Lower lobe of right lung (tissue), 2 donors: ENCODE measurements around the gene BTN2A1. TPM values are rescaled to one million over a fixed set of nuclear protein-coding genes. Genes with fewer than 3 reads are reported as not detected.

ENCODE experiments used
- ATAC-seq, 2 donors: fragments of 200-7000 bp; cut with Tn5 transposase; one replicate each; pipeline ENCODE4 v1.9.1; 2020 to 2022; ENCODE audit warnings: mild to moderate bottlenecking in 2 of 2, moderate library complexity in 2 of 2
- DNase-seq: peaks from one replicate; pipeline ENCODE4 v3.0.0-alpha.2; 2020
- H3K27ac ChIP-seq: fragments of 200-600 bp; one replicate; pipeline ENCODE4 v1.8.0; 2022
- H3K27me3 ChIP-seq: fragments of 200-600 bp; one replicate; pipeline ENCODE4 v1.8.0; 2022; ENCODE audit warnings: low read depth
- H3K36me3 ChIP-seq: fragments of 200-600 bp; one replicate; pipeline ENCODE4 v1.8.0; 2022; ENCODE audit warnings: mild to moderate bottlenecking
- H3K4me1 ChIP-seq: fragments of 200-600 bp; one replicate; pipeline ENCODE4 v1.8.0; 2022
- H3K4me3 ChIP-seq: fragments of 200-600 bp; one replicate; pipeline ENCODE4 v1.8.0; 2022; ENCODE audit warnings: mild to moderate bottlenecking
- H3K9me3 ChIP-seq: fragments of 200-600 bp; one replicate; pipeline ENCODE4 v1.8.0; 2022
- intact Hi-C: fragments of 100-400 bp; cut with DNase I; formaldehyde crosslinking; loops from one replicate; pipeline ENCODE4 v1.11.0; 2022
- total RNA-seq: library from RNA; stranded (reverse); fragmentation: NEBNext Ultra II Directional; extraction: Animal tissue kit (Norgen Biotek cat#: 25700); gene quantifications from one replicate; pipeline ENCODE4 v1.2.1, GENCODE V29; 2021
- TF ChIP-seq, protein P1 (sequence below): fragments of 200-600 bp; IDR thresholded peaks from one replicate; pipeline ENCODE4 v1.8.0; 2022; ENCODE audit warnings: antibody characterized with exemption, mild to moderate bottlenecking
- donor health status: DM: no; HTN: yes; CAD: no; lungs with severe emphysema.

The BTN2A1 gene
- total RNA-seq, 1 donor from 2014 or later = 27.0 TPM

DNA sequence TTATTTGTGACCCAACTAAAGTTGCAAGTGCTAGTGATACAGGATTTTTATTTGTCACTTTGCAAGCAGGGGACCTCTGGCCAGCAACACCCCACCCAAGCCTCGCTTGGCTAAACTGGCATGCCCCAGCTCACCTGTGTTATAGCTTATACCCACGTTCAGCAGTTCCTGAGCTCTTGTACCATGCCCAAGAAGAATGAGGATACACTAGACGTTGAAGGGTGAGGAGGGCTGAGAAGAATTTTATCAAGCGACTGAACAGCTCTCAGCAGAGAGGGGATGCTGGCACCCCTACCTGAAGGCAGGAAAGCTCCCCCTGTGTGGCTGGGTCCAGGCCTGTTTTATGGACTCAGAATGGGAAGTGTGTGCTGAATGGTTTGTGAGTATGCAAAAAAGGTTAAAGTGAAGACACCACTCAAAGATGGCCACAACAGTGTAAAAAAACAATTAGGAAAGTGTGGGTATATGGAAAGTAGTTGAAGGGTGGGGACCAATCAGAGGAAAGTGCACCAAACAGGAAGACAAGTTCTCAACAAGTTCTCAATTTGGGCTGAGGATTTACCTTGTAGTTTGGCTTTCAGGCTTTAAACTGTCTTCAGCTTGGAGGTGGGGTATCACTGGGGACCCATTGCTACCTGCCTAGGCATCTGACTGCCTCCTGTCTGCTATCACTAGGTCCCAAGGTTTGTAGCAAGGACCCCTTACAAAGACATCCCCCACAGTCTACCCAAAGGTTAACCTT, 15.0 kb downstream of the BTN2A1 start:
- H3K27ac ChIP-seq = peak overlapping the region; percentile 89
- no peaks in the 10 kb centered on the region for H3K27me3 ChIP-seq
- peaks cover 33% of the 10 kb centered on the region for H3K4me1 ChIP-seq
- DNase-seq (no peak), ATAC-seq (no peak)
- H3K36me3 ChIP-seq = peaks cover 17% of the 10 kb centered on the region
- no peaks in the 10 kb centered on the region for H3K9me3 ChIP-seq
- peak overlapping the region; percentile 58 for H3K4me3 ChIP-seq
- TF ChIP-seq, protein P1, sequence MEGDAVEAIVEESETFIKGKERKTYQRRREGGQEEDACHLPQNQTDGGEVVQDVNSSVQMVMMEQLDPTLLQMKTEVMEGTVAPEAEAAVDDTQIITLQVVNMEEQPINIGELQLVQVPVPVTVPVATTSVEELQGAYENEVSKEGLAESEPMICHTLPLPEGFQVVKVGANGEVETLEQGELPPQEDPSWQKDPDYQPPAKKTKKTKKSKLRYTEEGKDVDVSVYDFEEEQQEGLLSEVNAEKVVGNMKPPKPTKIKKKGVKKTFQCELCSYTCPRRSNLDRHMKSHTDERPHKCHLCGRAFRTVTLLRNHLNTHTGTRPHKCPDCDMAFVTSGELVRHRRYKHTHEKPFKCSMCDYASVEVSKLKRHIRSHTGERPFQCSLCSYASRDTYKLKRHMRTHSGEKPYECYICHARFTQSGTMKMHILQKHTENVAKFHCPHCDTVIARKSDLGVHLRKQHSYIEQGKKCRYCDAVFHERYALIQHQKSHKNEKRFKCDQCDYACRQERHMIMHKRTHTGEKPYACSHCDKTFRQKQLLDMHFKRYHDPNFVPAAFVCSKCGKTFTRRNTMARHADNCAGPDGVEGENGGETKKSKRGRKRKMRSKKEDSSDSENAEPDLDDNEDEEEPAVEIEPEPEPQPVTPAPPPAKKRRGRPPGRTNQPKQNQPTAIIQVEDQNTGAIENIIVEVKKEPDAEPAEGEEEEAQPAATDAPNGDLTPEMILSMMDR = no peak
- intact Hi-C loops = no loop called here

DNA sequence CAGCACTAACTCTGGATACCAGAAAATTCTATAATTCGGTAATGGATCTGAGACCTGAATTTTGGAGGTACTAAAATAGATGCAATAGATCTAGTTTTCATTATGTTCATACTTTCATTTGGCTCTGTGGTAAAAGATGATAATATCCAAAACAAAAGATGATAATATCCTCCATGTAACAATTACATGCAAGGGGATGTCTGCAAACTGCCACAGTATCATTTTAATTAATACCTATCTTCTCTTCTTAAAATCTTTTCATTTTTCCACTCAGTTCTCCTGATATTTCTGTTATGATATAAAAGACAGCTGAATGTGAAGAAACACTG, 15.6 kb downstream of the BTN2A1 start:
- intact Hi-C loops = no loop called here
- Histone ChIP-seq H3K4me1 (peaks cover 37% of the 10 kb centered on the region), H3K4me3 (peak overlapping the region; percentile 58), H3K9me3 (no peaks in the 10 kb centered on the region), H3K27me3 (no peaks in the 10 kb centered on the region), H3K36me3 (peaks cover 11% of the 10 kb centered on the region), H3K27ac (peak overlapping the region; percentile 89)
- DNase-seq (no peak), ATAC-seq (no peak)
- TF ChIP-seq, protein P1 = no peak

- peak; percentile 83 for DNase-seq
Measured at GRCh38 chr6:26473758-26474438, 16.1 kb downstream of the BTN2A1 start.

GRCh38 chr6:26474439-26474881, 16.7 kb downstream of the BTN2A1 start:
- H3K9me3 ChIP-seq = no peaks in the 10 kb centered on the region
- TF ChIP-seq, protein P1 = no peak
- DNase-seq = no peak
- H3K4me3 ChIP-seq = peak overlapping the region; percentile 58
- H3K27ac ChIP-seq = peak overlapping the region; percentile 89
- intact Hi-C loops = no loop called here
- peaks cover 39% of the 10 kb centered on the region for H3K4me1 ChIP-seq
- H3K27me3 ChIP-seq = no peaks in the 10 kb centered on the region
- H3K36me3 ChIP-seq = no peaks in the 10 kb centered on the region
- no peak for ATAC-seq

More at GRCh38 chr6:26473758-26474438, 16.1 kb downstream of the BTN2A1 start:
- H3K36me3 ChIP-seq = peaks cover 6% of the 10 kb centered on the region
- TF ChIP-seq, protein P1 = no peak
- intact Hi-C loops = no loop called here
- H3K27ac ChIP-seq = peak overlapping the region; percentile 89
- no peaks in the 10 kb centered on the region for H3K9me3 ChIP-seq
- peak overlapping the region; percentile 58 for H3K4me3 ChIP-seq
- H3K4me1 ChIP-seq = peaks cover 39% of the 10 kb centered on the region
- ATAC-seq = peak; percentile 97 to 98
- H3K27me3 ChIP-seq = no peaks in the 10 kb centered on the region

- Histone ChIP-seq H3K4me3 (no peak overlapping the region), H3K9me3 (no peaks in the 10 kb centered on the region), H3K36me3 (no peaks in the 10 kb centered on the region), H3K27ac (peak overlapping the region; percentile 89), H3K27me3 (no peaks in the 10 kb centered on the region), H3K4me1 (peaks cover 39% of the 10 kb centered on the region)
- ATAC-seq (no peak), DNase-seq (no peak)
- intact Hi-C loops = no loop called here
- TF ChIP-seq, protein P1 = no peak
Measured at GRCh38 chr6:26475823-26476729, 18.3 kb downstream of the BTN2A1 start.
